Heart left ventricle (tissue), 13 donors: ENCODE measurements around the gene ELAVL1.

Source experiments
- CTCF ChIP-seq, 12 donors: fragments of 200-600 bp; sonication (generic) in 4 of 12; IDR thresholded peaks; one replicate each; pipeline versions ENCODE4 v1.5.0 to v1.8.0; 2018 to 2022; ENCODE audit warnings: antibody characterized with exemption in 12 of 12, mild to moderate bottlenecking in 5 of 12
- POLR2A ChIP-seq, 2 donors: fragments of 450-650 bp; IDR thresholded peaks; one replicate each; pipeline ENCODE4 v1.6.1; 2017; ENCODE audit warnings: antibody characterized with exemption in 2 of 2, mild to moderate bottlenecking in 2 of 2, moderate library complexity in 2 of 2
- donor health status: ischemic (EF 13 %, LVEDD 7.1; RV severe dilation, severe dysfunction).
- donor health status: DM: no; HTN: yes; CAD: no.
- donor health status: DM: no; HTN: no; CAD: no.
- donor health status: ischemic (EF 25% LVEDD 6.9; RV normal size, moderate dysfunction).
- donor health status: ischemic (EF 25% LVEDD 5.7; RV mildly dilated, moderate dysfunction).
- donor health status: ischemic (EF 35%, LVEDD 5.7; RV mildly dilated, moderate dysfunction).
- donor health status: nonischemic (EF 11% LVEDD 7.7; RV severe dilation, severe dysfunction).
- donor health status: DM: yes; HTN: yes; CAD: no.
- donor health status: PGD.
- donor health status: ischemic (EF 29% LVEDD 5.4; RV normal size, mild dysfunction).
- donor health status: nonischemic (EF 23%, LVEDD 6.1; RV moderate dilation, normal function).

- TF ChIP-seq POLR2A (IDR thresholded peaks at IDR 0.05) (no peak), CTCF (IDR thresholded peaks at IDR 0.05) (no peak)
Measured at GRCh38 chr19:7993560-7993959, 11.9 kb downstream of the ELAVL1 start.
